SK-N-SH treated with all-trans-retinoic acid at 6 μM for 48 hours (cell line): ENCODE data around the gene SLX9.

ENCODE experiments used
- ATAC-seq: fragments of 200-7000 bp; cut with Tn5 transposase; 3 replicates; pipeline ENCODE4 v1.9.1; 2020; ENCODE audit warnings: mild to moderate bottlenecking, moderate library complexity
- BACH2 ChIP-seq: fragments of 250-450 bp; sonication (Bioruptor Pico); IDR thresholded peaks from 2 replicates; pipeline ENCODE4 v1.9.0; 2021; ENCODE audit warnings: mild to moderate bottlenecking, borderline replicate concordance
- CSDC2 ChIP-seq: fragments of 250-450 bp; sonication (Bioruptor Pico); IDR thresholded peaks from 2 replicates; pipeline ENCODE4 v1.5.0; 2020; ENCODE audit warnings: mild to moderate bottlenecking, moderate library complexity
- ESRRG ChIP-seq: fragments of 250-450 bp; sonication (Bioruptor Pico); IDR thresholded peaks from 2 replicates; pipeline ENCODE4 v1.6.1; 2021; ENCODE audit warnings: mild to moderate bottlenecking
- GLIS3 ChIP-seq: fragments of 250-450 bp; sonication (Bioruptor Pico); IDR thresholded peaks from 2 replicates; pipeline ENCODE4 v1.5.0; 2020; ENCODE audit warnings: mild to moderate bottlenecking, moderate library complexity
- ISL1 ChIP-seq: fragments of 250-450 bp; sonication (Bioruptor Pico); IDR thresholded peaks from 2 replicates; pipeline ENCODE4 v2.1.2; 2022; ENCODE audit warnings: mild to moderate bottlenecking, moderate library complexity
- OSR1 ChIP-seq: fragments of 250-450 bp; sonication (Bioruptor Pico); IDR thresholded peaks from 2 replicates; pipeline ENCODE4 v1.8.0; 2022; ENCODE audit warnings: moderate library complexity, mild to moderate bottlenecking, inconsistent platforms
- PATZ1 ChIP-seq: fragments of 250-450 bp; sonication (Bioruptor Pico); IDR thresholded peaks from 2 replicates; pipeline ENCODE4 v1.8.0; 2020; ENCODE audit warnings: mild to moderate bottlenecking, moderate library complexity, borderline replicate concordance
- POU6F1 ChIP-seq: fragments of 250-450 bp; sonication (Bioruptor Pico); IDR thresholded peaks from 2 replicates; pipeline ENCODE4 v1.8.0; 2021; ENCODE audit warnings: low read depth, mild to moderate bottlenecking, moderate library complexity, borderline replicate concordance
- PPARA ChIP-seq: fragments of 250-450 bp; sonication (Bioruptor Pico); IDR thresholded peaks from 2 replicates; pipeline ENCODE4 v1.5.0; 2020; ENCODE audit warnings: mild to moderate bottlenecking, borderline replicate concordance
- RARB ChIP-seq: fragments of 250-450 bp; sonication (Bioruptor Pico); IDR thresholded peaks from 2 replicates; pipeline ENCODE4 v1.8.0; 2021; ENCODE audit warnings: mild to moderate bottlenecking, moderate library complexity
- SNAI2 ChIP-seq: fragments of 250-450 bp; sonication (Bioruptor Pico); IDR thresholded peaks from 2 replicates; pipeline ENCODE4 v1.5.0; 2020; ENCODE audit warnings: mild to moderate bottlenecking, moderate library complexity
- TCF4 ChIP-seq: fragments of 250-450 bp; sonication (Bioruptor Pico); IDR thresholded peaks from 2 replicates; pipeline ENCODE4 v1.8.0; 2021; ENCODE audit warnings: mild to moderate bottlenecking, moderate library complexity, borderline replicate concordance
- TOX ChIP-seq: fragments of 250-450 bp; sonication (Bioruptor Pico); IDR thresholded peaks from 2 replicates; pipeline ENCODE4 v1.8.0; 2021; ENCODE audit warnings: mild to moderate bottlenecking, moderate library complexity, borderline replicate concordance
- ZC3H10 ChIP-seq: fragments of 250-450 bp; sonication (Bioruptor Pico); IDR thresholded peaks from 2 replicates; pipeline ENCODE4 v1.5.1; 2021; ENCODE audit warnings: mild to moderate bottlenecking, moderate library complexity
- ZFP3 ChIP-seq: fragments of 250-450 bp; sonication (Bioruptor Pico); IDR thresholded peaks from 2 replicates; pipeline ENCODE4 v1.5.0; 2020; ENCODE audit warnings: mild to moderate bottlenecking, moderate library complexity
- ZFP30 ChIP-seq: fragments of 450-650 bp; formaldehyde crosslinking; IDR thresholded peaks from 2 replicates; pipeline ENCODE4 v1.5.0; 2022; ENCODE audit warnings: mild to moderate bottlenecking, moderate library complexity
- ZNF565 ChIP-seq: fragments of 450-650 bp; formaldehyde crosslinking; conservative IDR thresholded peaks from 2 replicates; pipeline ENCODE4 v1.5.0; 2020; ENCODE audit warnings: low read depth, mild to moderate bottlenecking, moderate library complexity
- ZNF70 ChIP-seq: fragments of 450-650 bp; formaldehyde crosslinking; IDR thresholded peaks from 2 replicates; pipeline ENCODE4 v1.5.0; 2020; ENCODE audit warnings: mild to moderate bottlenecking, moderate library complexity
- ZNF8 ChIP-seq: fragments of 450-650 bp; formaldehyde crosslinking; IDR thresholded peaks from 2 replicates; pipeline ENCODE4 v1.5.0; 2020; ENCODE audit warnings: mild to moderate bottlenecking, moderate library complexity
- TF ChIP-seq, protein P1 (sequence below): fragments of 250-450 bp; sonication (Bioruptor Pico); IDR thresholded peaks from 2 replicates; pipeline ENCODE4 v1.5.1; 2020; ENCODE audit warnings: low read depth, mild to moderate bottlenecking, moderate library complexity
- TF ChIP-seq, protein P2 (sequence below): fragments of 250-450 bp; sonication (Bioruptor Pico); IDR thresholded peaks from 2 replicates; pipeline ENCODE4 v1.5.1; 2021; ENCODE audit warnings: mild to moderate bottlenecking, moderate library complexity
- TF ChIP-seq, protein P3 (sequence below): fragments of 250-450 bp; sonication (Bioruptor Pico); IDR thresholded peaks from 2 replicates; pipeline ENCODE4 v1.5.0; 2020; ENCODE audit warnings: mild to moderate bottlenecking, moderate library complexity

Gene SLX9

DNA sequence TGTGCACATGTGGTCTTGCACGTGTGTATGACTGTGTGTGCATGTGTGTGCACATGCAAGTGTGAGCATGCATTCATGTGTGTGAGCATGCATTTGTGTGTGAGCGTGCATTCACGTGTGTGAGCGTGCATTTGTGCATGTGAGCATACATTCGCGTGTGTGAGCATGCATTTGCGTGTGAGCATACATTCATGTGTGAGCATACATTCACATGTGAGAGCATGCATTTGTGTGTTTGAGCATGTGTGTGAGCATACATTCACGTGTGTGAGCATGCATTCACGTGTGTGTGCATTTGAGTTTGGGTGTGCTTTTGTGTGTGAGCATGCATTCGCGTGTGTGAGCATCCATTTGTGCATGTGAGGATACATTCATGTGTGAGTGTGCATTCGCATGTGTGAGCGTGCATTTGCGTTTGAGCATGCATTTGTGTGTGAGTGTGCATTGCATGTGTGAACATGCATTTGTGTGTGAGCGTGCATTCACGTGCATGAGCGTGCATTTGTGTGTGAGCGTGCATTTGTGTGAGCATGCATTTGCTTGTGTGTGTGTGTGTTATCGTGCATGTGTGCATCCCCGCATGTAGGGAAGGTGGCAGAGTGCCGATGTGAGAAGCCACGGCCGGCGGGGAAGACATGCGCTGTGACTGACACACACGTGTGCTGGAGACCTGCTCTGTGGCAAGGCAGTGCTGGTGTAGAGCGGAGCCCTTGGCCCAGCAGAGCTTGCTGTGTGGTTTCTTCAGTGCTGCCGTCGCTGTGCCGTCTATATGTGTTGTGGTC lies 37.4 kb upstream of the SLX9 start:
- TF ChIP-seq PPARA (CRISPR knock-in tag) (no peak), GLIS3 (CRISPR knock-in tag) (no peak), ZNF70 (CRISPR knock-in tag) (no peak), SNAI2 (no peak), TCF4 (CRISPR knock-in tag) (no peak), BACH2 (no peak), ISL1 (CRISPR knock-in tag) (no peak), PATZ1 (CRISPR knock-in tag) (no peak), ZNF8 (no peak), POU6F1 (CRISPR knock-in tag) (no peak), ZNF565 (CRISPR knock-in tag) (no peak), OSR1 (CRISPR knock-in tag) (no peak), ZC3H10 (no peak), ZFP30 (CRISPR knock-in tag) (no peak), ESRRG (CRISPR knock-in tag) (no peak), ZFP3 (CRISPR knock-in tag) (no peak), CSDC2 (CRISPR knock-in tag) (no peak)
- TF ChIP-seq, protein P1, sequence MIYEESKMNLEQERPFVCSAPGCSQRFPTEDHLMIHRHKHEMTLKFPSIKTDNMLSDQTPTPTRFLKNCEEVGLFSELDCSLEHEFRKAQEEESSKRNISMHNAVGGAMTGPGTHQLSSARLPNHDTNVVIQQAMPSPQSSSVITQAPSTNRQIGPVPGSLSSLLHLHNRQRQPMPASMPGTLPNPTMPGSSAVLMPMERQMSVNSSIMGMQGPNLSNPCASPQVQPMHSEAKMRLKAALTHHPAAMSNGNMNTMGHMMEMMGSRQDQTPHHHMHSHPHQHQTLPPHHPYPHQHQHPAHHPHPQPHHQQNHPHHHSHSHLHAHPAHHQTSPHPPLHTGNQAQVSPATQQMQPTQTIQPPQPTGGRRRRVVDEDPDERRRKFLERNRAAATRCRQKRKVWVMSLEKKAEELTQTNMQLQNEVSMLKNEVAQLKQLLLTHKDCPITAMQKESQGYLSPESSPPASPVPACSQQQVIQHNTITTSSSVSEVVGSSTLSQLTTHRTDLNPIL (CRISPR knock-in tag), result no peak
- TF ChIP-seq, protein P2, sequence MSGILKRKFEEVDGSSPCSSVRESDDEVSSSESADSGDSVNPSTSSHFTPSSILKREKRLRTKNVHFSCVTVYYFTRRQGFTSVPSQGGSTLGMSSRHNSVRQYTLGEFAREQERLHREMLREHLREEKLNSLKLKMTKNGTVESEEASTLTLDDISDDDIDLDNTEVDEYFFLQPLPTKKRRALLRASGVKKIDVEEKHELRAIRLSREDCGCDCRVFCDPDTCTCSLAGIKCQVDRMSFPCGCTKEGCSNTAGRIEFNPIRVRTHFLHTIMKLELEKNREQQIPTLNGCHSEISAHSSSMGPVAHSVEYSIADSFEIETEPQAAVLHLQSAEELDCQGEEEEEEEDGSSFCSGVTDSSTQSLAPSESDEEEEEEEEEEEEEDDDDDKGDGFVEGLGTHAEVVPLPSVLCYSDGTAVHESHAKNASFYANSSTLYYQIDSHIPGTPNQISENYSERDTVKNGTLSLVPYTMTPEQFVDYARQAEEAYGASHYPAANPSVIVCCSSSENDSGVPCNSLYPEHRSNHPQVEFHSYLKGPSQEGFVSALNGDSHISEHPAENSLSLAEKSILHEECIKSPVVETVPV (CRISPR knock-in tag), result no peak
- TF ChIP-seq, protein P3, sequence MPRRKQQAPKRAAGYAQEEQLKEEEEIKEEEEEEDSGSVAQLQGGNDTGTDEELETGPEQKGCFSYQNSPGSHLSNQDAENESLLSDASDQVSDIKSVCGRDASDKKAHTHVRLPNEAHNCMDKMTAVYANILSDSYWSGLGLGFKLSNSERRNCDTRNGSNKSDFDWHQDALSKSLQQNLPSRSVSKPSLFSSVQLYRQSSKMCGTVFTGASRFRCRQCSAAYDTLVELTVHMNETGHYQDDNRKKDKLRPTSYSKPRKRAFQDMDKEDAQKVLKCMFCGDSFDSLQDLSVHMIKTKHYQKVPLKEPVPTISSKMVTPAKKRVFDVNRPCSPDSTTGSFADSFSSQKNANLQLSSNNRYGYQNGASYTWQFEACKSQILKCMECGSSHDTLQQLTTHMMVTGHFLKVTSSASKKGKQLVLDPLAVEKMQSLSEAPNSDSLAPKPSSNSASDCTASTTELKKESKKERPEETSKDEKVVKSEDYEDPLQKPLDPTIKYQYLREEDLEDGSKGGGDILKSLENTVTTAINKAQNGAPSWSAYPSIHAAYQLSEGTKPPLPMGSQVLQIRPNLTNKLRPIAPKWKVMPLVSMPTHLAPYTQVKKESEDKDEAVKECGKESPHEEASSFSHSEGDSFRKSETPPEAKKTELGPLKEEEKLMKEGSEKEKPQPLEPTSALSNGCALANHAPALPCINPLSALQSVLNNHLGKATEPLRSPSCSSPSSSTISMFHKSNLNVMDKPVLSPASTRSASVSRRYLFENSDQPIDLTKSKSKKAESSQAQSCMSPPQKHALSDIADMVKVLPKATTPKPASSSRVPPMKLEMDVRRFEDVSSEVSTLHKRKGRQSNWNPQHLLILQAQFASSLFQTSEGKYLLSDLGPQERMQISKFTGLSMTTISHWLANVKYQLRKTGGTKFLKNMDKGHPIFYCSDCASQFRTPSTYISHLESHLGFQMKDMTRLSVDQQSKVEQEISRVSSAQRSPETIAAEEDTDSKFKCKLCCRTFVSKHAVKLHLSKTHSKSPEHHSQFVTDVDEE (CRISPR knock-in tag), result no peak
- ATAC-seq, result no peak

DNA sequence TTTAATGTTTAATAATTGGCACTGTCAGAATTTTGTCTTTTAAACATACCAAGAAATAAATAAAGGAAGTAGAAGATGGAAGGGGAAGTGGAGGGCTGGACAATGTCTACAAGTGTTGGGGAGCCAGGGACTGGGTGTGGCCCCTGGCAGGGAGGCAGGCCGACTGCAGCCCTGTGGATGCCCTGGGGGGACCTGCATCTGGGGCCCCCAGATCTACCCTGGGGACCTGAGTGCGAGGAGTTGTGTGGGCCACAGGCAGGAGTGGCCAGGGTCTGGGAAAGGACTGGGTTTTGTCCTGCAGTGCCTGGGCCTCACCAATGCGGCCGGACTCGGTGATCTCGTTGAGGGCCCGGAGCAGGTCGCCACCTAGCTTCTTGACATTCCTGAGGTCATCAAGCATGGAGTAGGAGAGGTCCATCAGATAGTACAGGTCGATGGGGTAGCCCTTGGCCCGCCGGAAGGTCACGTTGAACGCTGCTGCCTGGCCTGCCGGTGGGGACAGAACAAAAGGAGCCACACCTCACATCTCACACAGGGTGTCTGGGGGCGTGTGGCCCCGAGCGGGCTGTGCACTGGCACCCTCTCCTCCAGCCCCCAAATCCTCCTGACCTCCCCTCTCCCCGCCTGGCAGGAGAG lies 36.7 kb upstream of the SLX9 start:
- no peak for TF ChIP-seq ZFP3 (CRISPR knock-in tag)
- no peak for TF ChIP-seq ZNF70 (CRISPR knock-in tag)
- no peak for TF ChIP-seq RARB (CRISPR knock-in tag)
- no peak for TF ChIP-seq BACH2
- TF ChIP-seq CSDC2 (CRISPR knock-in tag), result no peak
- TF ChIP-seq OSR1 (CRISPR knock-in tag), result no peak
- no peak for TF ChIP-seq ZNF565 (CRISPR knock-in tag)
- no peak for TF ChIP-seq GLIS3 (CRISPR knock-in tag)
- TF ChIP-seq TOX (CRISPR knock-in tag), result no peak
- TF ChIP-seq, protein P3 (CRISPR knock-in tag), result no peak
- TF ChIP-seq SNAI2, result no peak
- ATAC-seq, result no peak
